ENCODE data around the gene PNPLA6. TPM values are rescaled to one million over a fixed set of nuclear protein-coding genes. Genes with fewer than 3 reads are reported as not detected.

The PNPLA6 gene
- total RNA-seq, 1 donor from 2014 or later, result 40.8 TPM

DNA sequence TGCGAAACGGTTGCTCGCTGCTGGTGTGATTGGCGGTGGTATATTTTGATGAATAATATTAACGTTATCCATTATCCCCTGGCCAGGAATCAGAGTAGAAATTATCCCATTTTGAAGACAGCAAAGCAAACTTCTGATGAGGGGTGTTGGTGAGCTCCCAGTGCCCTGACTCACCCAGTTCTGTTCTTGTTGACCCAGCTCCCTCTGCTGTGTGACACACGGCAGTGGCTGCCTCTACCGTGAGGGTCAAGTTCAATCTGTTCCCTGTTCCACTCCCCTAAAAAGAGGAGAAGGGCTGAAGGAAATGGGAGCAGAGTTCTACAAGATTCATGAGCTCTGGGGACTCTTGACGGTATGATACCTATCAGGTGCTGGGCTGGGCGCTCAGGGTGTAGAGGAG lies 62.2 kb downstream of the PNPLA6 start:
- FAIRE-seq, result no peak
- H3K36me3 ChIP-seq (ENCODE audit: control insufficient read depth, insufficient read depth, low read length), result no peaks in the 10 kb centered on the region
- H3K27me3 ChIP-seq (ENCODE audit: control insufficient read depth, insufficient read depth, low read length), result no peaks in the 10 kb centered on the region
- H3K4me3 ChIP-seq (ENCODE audit: low read depth, low read length), result no peak overlapping the region
- TF ChIP-seq CTCF (IDR thresholded peaks at IDR 0.05; ENCODE audit: insufficient read depth, low read length, severe bottlenecking), result peak; percentile 4
- DNase-seq (ENCODE audit: low read depth), result no peak

GRCh38 chr19:7598180-7598579 lies 62.7 kb downstream of the PNPLA6 start:
- DNase-seq (ENCODE audit: low read depth), result no peak

GRCh38 chr19:7600721-7601120 lies 65.2 kb downstream of the PNPLA6 start:
- Histone ChIP-seq H3K4me3 (ENCODE audit: low read depth, low read length) (no peak overlapping the region), H3K27me3 (ENCODE audit: control insufficient read depth, insufficient read depth, low read length) (no peaks in the 10 kb centered on the region), H3K36me3 (ENCODE audit: control insufficient read depth, insufficient read depth, low read length) (no peaks in the 10 kb centered on the region)
- TF ChIP-seq CTCF (IDR thresholded peaks at IDR 0.05; ENCODE audit: insufficient read depth, low read length, severe bottlenecking), result no peak
- FAIRE-seq (no peak), DNase-seq (ENCODE audit: low read depth) (no peak)

More at GRCh38 chr19:7598180-7598579, 62.7 kb downstream of the PNPLA6 start:
- H3K4me3 ChIP-seq (ENCODE audit: low read depth, low read length), result no peak overlapping the region
- no peak for FAIRE-seq
- no peaks in the 10 kb centered on the region for H3K36me3 ChIP-seq (ENCODE audit: control insufficient read depth, insufficient read depth, low read length)
- H3K27me3 ChIP-seq (ENCODE audit: control insufficient read depth, insufficient read depth, low read length), result no peaks in the 10 kb centered on the region
- no peak for TF ChIP-seq CTCF (IDR thresholded peaks at IDR 0.05; ENCODE audit: insufficient read depth, low read length, severe bottlenecking)

DNA sequence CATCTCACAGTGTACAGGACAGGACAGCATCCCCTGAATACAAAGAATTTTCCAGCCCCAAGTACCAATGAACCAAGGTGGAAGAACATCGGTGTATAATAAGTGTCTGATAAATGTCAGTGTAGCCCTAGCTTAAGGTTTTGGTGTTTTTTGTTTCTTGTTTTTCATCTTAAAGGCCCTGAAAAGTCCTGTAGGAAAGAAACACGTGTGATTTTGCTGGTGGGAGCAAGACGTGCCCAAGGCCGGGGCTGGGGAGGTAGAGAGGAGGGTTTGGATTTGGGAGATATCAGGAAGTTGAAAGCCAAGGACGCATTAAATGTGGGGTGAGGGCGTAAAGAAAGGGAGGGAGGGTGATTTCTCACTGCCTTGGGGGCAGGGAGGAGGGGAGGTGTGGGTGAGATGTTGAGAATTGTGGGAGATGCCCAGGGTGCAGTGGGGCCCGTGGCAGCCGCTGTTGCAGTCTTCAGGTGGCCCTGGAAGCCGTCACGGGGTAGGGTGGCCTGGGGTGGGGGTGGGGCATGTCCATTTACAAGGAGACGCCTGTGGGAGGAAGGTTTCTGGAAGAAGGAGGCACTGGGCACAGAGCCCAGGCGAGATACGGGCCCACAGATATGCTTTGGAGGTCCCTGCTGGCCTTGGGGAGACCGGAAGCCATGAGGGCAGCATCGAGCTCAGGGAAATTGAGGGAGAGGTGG lies 66.9 kb downstream of the PNPLA6 start:
- DNase-seq (ENCODE audit: low read depth) (no peak), FAIRE-seq (no peak)
- H3K4me3 ChIP-seq (ENCODE audit: low read depth, low read length), result no peak overlapping the region
- TF ChIP-seq CTCF (IDR thresholded peaks at IDR 0.05; ENCODE audit: insufficient read depth, low read length, severe bottlenecking), result no peak
- no peaks in the 10 kb centered on the region for H3K36me3 ChIP-seq (ENCODE audit: control insufficient read depth, insufficient read depth, low read length)
- H3K27me3 ChIP-seq (ENCODE audit: control insufficient read depth, insufficient read depth, low read length), result no peaks in the 10 kb centered on the region

GRCh38 chr19:7602935-7603497 lies 67.5 kb downstream of the PNPLA6 start:
- DNase-seq (ENCODE audit: low read depth) (no peak), FAIRE-seq (no peak)
- Histone ChIP-seq H3K27me3 (ENCODE audit: control insufficient read depth, insufficient read depth, low read length) (no peaks in the 10 kb centered on the region), H3K36me3 (ENCODE audit: control insufficient read depth, insufficient read depth, low read length) (peaks cover 3% of the 10 kb centered on the region), H3K4me3 (ENCODE audit: low read depth, low read length) (no peak overlapping the region)
- TF ChIP-seq CTCF (IDR thresholded peaks at IDR 0.05; ENCODE audit: insufficient read depth, low read length, severe bottlenecking), result no peak
